Endothelial cell of umbilical vein (primary cell): ENCODE measurements around the gene ABCA2. TPM values are rescaled to one million over a fixed set of nuclear protein-coding genes. Genes with fewer than 3 reads are reported as not detected.

Source experiments
- BruUV-seq: library from RNA; stranded (reverse); fragments of 400-500 nt; replicated peaks from 2 replicates; lab custom pipeline; 2021; lab: Mats Ljungman, UMichigan
- CTCF ChIA-PET: fragments of 300-600, 350-600 bp; sonication (Branson Sonifier 250); formaldehyde crosslinking; loops from one replicate; lab custom pipeline; 2021; ENCODE audit warnings: antibody characterized with exemption, inconsistent platforms; lab: Charles Lee
- POLR2A ChIA-PET: fragments of 300-600, 350-600 bp; sonication (Branson Sonifier 250); formaldehyde crosslinking; loops from one replicate; lab custom pipeline; 2021; ENCODE audit warnings: antibody characterized with exemption, inconsistent platforms; lab: Charles Lee
- DNase-seq: peaks from one replicate; pipeline ENCODE4 v3.0.0-alpha.2; 2011; ENCODE audit warnings: low read depth, low spot score
- FAIRE-seq: peaks from 2 replicates; lab custom pipeline; 2011; peaks lifted over from hg19 to GRCh38; lab: Jason Lieb, UNC
- H2AFZ ChIP-seq: 2 replicates; pipeline ENCODE4 v1.6.0; 2012; ENCODE audit warnings: low read depth, low read length, control low read depth, inconsistent platforms
- H3K27ac ChIP-seq: 2 replicates; pipeline ENCODE4 v1.5.1; 2011; ENCODE audit warnings: low read depth, mild to moderate bottlenecking, control low read depth, low read length, moderate library complexity; ENCODE audit not compliant: insufficient read depth
- H3K27me3 ChIP-seq, 2 experiments: 2 replicates each; pipeline versions ENCODE4 v1.6.0 to v1.6.1; 2011; ENCODE audit warnings: low read length in 2 of 2, mixed read lengths in 1 of 2; ENCODE audit not compliant: control insufficient read depth in 2 of 2, insufficient read depth in 2 of 2
- H3K36me3 ChIP-seq, 2 experiments: 2 replicates in 1 of 2; 3 replicates in 1 of 2; pipeline ENCODE4 v1.5.1; 2011; ENCODE audit warnings: low read length in 2 of 2, mild to moderate bottlenecking in 1 of 2, moderate library complexity in 1 of 2; ENCODE audit not compliant: control insufficient read depth in 2 of 2, insufficient read depth in 2 of 2; ENCODE audit errors: extremely low read depth in 1 of 2
- H3K4me1 ChIP-seq: 3 replicates; pipeline ENCODE4 v1.5.1; 2011; ENCODE audit warnings: mild to moderate bottlenecking, low read length; ENCODE audit not compliant: control insufficient read depth, insufficient read depth; ENCODE audit errors: extremely low read depth
- H3K4me2 ChIP-seq: 2 replicates; pipeline ENCODE4 v1.6.1; 2011; ENCODE audit warnings: low read length, control low read depth, mixed read lengths; ENCODE audit not compliant: insufficient read depth
- H3K4me3 ChIP-seq, 3 experiments: fragments of 200-600 bp in 1 of 3; sonication (generic), shearing (Covaris generic) in 1 of 3; replicated peaks in 1 of 3; 2 replicates each; pipeline ENCODE4 v1.5.1; 2011 to 2016; ENCODE audit warnings: control low read depth in 3 of 3, low read length in 3 of 3, mild to moderate bottlenecking in 2 of 3, inconsistent platforms in 1 of 3, low read depth in 1 of 3, moderate library complexity in 1 of 3; ENCODE audit not compliant: insufficient read depth in 1 of 3
- H3K79me2 ChIP-seq: 2 replicates; pipeline ENCODE4 v1.6.0; 2012; ENCODE audit warnings: low read length, inconsistent platforms; ENCODE audit not compliant: control insufficient read depth, insufficient read depth
- H3K9ac ChIP-seq: replicated peaks from 2 replicates; pipeline ENCODE3; 2011; ENCODE audit warnings: low read length, control low read depth; ENCODE audit not compliant: insufficient read depth; ENCODE audit errors: extremely low read depth
- H3K9me1 ChIP-seq: replicated peaks from 3 replicates; pipeline ENCODE4 v1.6.0; 2011; ENCODE audit warnings: mild to moderate bottlenecking, low read length; ENCODE audit not compliant: control insufficient read depth, insufficient read depth; ENCODE audit errors: extremely low read depth
- H3K9me3 ChIP-seq: replicated peaks from 2 replicates; pipeline ENCODE4 v1.5.1; 2012; ENCODE audit warnings: low read length, inconsistent platforms; ENCODE audit not compliant: control insufficient read depth, insufficient read depth
- H4K20me1 ChIP-seq: replicated peaks from 2 replicates; pipeline ENCODE3; 2011; ENCODE audit warnings: mild to moderate bottlenecking, low read length; ENCODE audit not compliant: control insufficient read depth, insufficient read depth; ENCODE audit errors: extremely low read depth
- EZH2 ChIP-seq: IDR thresholded peaks from 2 replicates; pipeline ENCODE4 v1.6.1; 2012; ENCODE audit warnings: borderline replicate concordance, low read depth, mild to moderate bottlenecking, moderate library complexity, low read length, inconsistent platforms; ENCODE audit not compliant: severe bottlenecking
- FOS ChIP-seq: IDR thresholded peaks from 2 replicates; pipeline ENCODE4 v1.6.1; 2011; ENCODE audit warnings: mild to moderate bottlenecking, low read length, moderate library complexity, borderline replicate concordance; ENCODE audit not compliant: insufficient read depth
- GATA2 ChIP-seq: IDR thresholded peaks from 2 replicates; pipeline ENCODE4 v1.7.0; 2011; ENCODE audit warnings: low read depth, mild to moderate bottlenecking, moderate library complexity, mixed read lengths, low read length; ENCODE audit not compliant: insufficient read length, insufficient read depth
- JUN ChIP-seq: IDR thresholded peaks from 2 replicates; pipeline ENCODE4 v1.6.1; 2011; ENCODE audit warnings: borderline replicate concordance, low read depth; ENCODE audit not compliant: insufficient read length, insufficient read depth
- MYC ChIP-seq: IDR thresholded peaks from one replicate; pipeline ENCODE4 v1.6.1; 2011; ENCODE audit warnings: mild to moderate bottlenecking, low read depth, low read length
- POLR2A ChIP-seq: IDR thresholded peaks from 2 replicates; pipeline ENCODE4 v1.6.1; 2012; ENCODE audit warnings: low read depth, mild to moderate bottlenecking, control low read depth, low read length
- POLR2AphosphoS5 ChIP-seq: IDR thresholded peaks from 2 replicates; pipeline ENCODE4 v1.6.1; 2012; ENCODE audit warnings: low read depth, mild to moderate bottlenecking, control low read depth, low read length, moderate library complexity; ENCODE audit not compliant: insufficient read depth
- dilution Hi-C: fragments of 300-500 bp; cut with MboI; formaldehyde crosslinking; loops from one replicate; pipeline ENCODE4 v1.15.0; 2019; ENCODE audit warnings: low sequenced_read_pairs; ENCODE audit not compliant: extremely low pct_ligation_motif_present
- intact Hi-C: fragments of 100-400 bp; cut with micrococcal nuclease; formaldehyde crosslinking; loops from one replicate; pipeline ENCODE4 v1.10.0; 2022
- polyA plus RNA-seq, 4 experiments: library from polyadenylated mRNA; depleted of rRNA in 3 of 4; stranded (reverse) in 3 of 4; unstranded in 1 of 4; fragments of >200 nt; gene quantifications; 2 replicates each; pipeline versions ENCODE4 v1.2.1 to v1.2.3, GENCODE V29; 2011 to 2012; ENCODE audit warnings: missing spikeins in 1 of 4
- total RNA-seq: library from RNA; stranded (reverse); gene quantifications from 2 replicates; pipeline ENCODE4 v1.2.3, GENCODE V29; 2021
- TF ChIP-seq, protein P1 (sequence below), 2 donors: IDR thresholded peaks; 1 replicate in 1 of 2; 2 replicates in 1 of 2; pipeline ENCODE4 v1.5.1; 2011; ENCODE audit warnings: low read length in 2 of 2, mild to moderate bottlenecking in 2 of 2, moderate library complexity in 2 of 2, control low read depth in 1 of 2, inconsistent platforms in 1 of 2, low read depth in 1 of 2; ENCODE audit not compliant: insufficient read depth in 1 of 2; ENCODE audit errors: extremely low read depth in 1 of 2
- TF ChIP-seq, protein P2 (sequence below): IDR thresholded peaks from 2 replicates; pipeline ENCODE4 v1.6.1; 2011; ENCODE audit not compliant: insufficient read depth, insufficient read length

ABCA2 gene
- total and polyA plus RNA-seq, 2 donors (not counting 3 experiments of a cell fraction or from before 2014, with no cell fraction given): 20.0 to 29.1 TPM

DNA sequence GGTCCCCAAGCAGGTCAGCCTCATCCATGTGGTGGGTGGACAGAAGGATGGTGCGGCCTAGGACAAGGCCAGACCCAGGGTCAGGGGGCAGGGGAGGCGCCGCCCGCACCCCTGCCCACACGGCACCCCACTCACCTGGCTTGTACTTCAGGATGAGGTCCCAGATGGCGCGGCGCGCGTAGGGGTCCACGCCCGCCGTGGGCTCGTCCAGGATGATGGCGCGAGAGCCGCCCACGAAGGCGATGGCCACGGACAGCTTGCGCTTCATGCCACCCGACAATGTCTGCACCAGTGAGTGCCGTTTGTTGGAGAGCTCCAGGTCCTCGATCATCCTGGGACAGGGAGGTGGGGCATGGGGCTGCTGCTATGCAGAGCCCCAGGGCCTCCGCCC, 12.5 kb downstream of the ABCA2 start:
- Histone ChIP-seq H2AFZ (no peak overlapping the region), H3K9me3 (no peaks in the 10 kb centered on the region), H3K9ac (no peak overlapping the region), H3K27ac (no peak overlapping the region), H3K4me3 (no peak overlapping the region), H3K4me1 (no peaks in the 10 kb centered on the region), H3K79me2 (no peaks in the 10 kb centered on the region), H3K36me3 (no peaks in the 10 kb centered on the region), H4K20me1 (no peaks in the 10 kb centered on the region), H3K4me2 (no peak overlapping the region), H3K9me1 (no peaks in the 10 kb centered on the region), H3K27me3 (no peaks in the 10 kb centered on the region)
- FAIRE-seq (no peak), DNase-seq (no peak)
- ChIA-PET CTCF (interaction anchor here (2.0 kb wide), 1 partner anchor 14 kb away, joined by 10 read pairs; no protein-coding TSS in a partner anchor), POLR2A (interaction anchor here (0.9 kb wide), 1 partner anchor 23 kb away, joined by 3 read pairs; the partner anchor contains the start of gene PAXX)
- intact Hi-C loops (no loop called here), dilution Hi-C loops (no loop called here)
- BruUV-seq: no TSS peak
- TF ChIP-seq, protein P1, sequence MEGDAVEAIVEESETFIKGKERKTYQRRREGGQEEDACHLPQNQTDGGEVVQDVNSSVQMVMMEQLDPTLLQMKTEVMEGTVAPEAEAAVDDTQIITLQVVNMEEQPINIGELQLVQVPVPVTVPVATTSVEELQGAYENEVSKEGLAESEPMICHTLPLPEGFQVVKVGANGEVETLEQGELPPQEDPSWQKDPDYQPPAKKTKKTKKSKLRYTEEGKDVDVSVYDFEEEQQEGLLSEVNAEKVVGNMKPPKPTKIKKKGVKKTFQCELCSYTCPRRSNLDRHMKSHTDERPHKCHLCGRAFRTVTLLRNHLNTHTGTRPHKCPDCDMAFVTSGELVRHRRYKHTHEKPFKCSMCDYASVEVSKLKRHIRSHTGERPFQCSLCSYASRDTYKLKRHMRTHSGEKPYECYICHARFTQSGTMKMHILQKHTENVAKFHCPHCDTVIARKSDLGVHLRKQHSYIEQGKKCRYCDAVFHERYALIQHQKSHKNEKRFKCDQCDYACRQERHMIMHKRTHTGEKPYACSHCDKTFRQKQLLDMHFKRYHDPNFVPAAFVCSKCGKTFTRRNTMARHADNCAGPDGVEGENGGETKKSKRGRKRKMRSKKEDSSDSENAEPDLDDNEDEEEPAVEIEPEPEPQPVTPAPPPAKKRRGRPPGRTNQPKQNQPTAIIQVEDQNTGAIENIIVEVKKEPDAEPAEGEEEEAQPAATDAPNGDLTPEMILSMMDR (IDR thresholded peaks at IDR 0.05; ENCODE audit: extremely low read depth in 1 of 2, insufficient read depth in 1 of 2, low read depth in 1 of 2, low read length in 2 of 2): no peak
- TF ChIP-seq FOS (no peak), MYC (no peak), POLR2AphosphoS5 (no peak), EZH2 (no peak), JUN (no peak), GATA2 (no peak), POLR2A (no peak)
- TF ChIP-seq, protein P2, sequence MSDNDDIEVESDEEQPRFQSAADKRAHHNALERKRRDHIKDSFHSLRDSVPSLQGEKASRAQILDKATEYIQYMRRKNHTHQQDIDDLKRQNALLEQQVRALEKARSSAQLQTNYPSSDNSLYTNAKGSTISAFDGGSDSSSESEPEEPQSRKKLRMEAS: no peak
